HG02884 (cell line): ENCODE data around the gene ALG2.

Experiments
- ATAC-seq: cut with Tn5 transposase; IDR thresholded peaks from one replicate; pipeline ENCODE4 v1.9.1; 2021; ENCODE audit warnings: mild to moderate bottlenecking, moderate library complexity; ENCODE audit not compliant: unreplicated experiment

The ALG2 gene

GRCh38 chr9:99221621-99222415 is at the start of gene ALG2, which contains the start of gene SEC61B:
ALG2 (minus strand) TSS chr9:99221942; CDS start chr9:99221894, 48 bp downstream.
SEC61B (plus strand) TSS chr9:99222282; CDS start chr9:99222364, 82 bp downstream.
- peak; percentile 89 for ATAC-seq

DNA sequence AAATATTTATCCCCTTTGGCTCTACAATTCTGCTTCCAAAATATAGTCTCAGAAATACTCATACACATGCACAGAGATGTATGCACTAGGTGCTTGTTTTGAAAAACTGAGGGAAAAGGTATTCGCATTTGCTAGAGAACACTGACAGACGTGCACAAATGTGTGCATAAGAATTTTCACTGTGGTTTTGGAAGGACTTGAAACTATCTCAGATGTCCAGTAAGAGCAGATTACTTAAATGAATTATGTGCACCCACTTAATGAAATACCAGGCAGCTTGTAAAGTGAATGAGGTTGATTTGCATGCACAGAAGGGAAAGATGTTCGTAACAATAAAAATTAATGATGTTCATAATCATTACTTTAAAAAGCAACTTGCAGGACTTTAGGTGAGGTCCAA is 48.7 kb upstream of the ALG2 start:
- ATAC-seq, result no peak

- ATAC-seq, result no peak
These were observed 47.7 kb upstream of the ALG2 start for GRCh38 chr9:99269416-99269815.

- ATAC-seq, result no peak
These were observed 44.7 kb upstream of the ALG2 start for GRCh38 chr9:99266255-99267023.

DNA sequence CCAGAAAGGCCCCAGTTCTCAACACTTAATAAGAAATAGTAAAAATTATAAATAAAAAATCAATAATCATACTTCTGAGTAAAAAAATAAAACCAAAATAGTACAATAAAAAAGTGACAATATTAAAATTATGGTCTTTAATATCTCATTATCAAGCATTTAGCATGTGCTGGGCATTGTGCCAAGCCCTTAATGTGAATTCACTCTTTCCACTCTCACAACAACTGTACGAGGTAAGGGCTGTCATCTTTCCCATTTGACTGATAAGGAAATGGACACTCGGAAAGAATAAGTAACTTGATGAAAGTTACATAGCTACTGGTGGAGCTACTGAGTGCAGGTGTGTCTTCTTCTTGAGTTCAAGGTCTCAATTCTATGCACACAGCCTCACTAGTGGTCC is 43.9 kb upstream of the ALG2 start:
- ATAC-seq, result no peak

DNA sequence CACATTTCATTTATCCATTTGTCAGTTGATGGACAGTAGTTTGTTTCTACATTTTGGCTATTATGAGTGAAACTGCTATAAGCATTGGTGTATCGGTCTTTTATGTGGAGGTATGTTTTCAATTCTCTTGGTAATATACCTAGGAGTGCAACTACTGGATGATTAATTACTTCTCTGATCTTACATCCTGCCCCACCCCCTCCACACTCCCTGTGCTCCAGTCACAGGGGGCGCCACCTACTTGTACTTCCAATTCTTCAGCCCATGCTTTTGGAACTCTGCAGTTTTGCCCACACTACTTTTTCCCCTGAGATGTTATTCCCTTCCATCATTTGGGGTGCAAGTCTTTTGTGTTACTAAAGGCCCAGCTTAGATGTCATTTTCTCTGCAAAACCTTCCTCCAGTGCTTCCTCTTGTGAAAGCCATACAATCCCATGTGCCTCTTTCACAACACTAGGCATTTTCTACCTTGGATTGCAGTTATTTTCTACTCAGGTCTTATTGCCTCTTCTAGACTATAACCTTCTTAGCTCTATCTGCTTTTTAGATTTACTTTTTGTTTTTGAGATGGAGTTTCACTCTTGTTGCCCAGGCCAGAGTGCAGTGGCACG is 42.4 kb upstream of the ALG2 start:
- ATAC-seq, result no peak

GRCh38 chr9:99262949-99263418 is 41.2 kb upstream of the ALG2 start:
- peak; percentile 67 for ATAC-seq

DNA sequence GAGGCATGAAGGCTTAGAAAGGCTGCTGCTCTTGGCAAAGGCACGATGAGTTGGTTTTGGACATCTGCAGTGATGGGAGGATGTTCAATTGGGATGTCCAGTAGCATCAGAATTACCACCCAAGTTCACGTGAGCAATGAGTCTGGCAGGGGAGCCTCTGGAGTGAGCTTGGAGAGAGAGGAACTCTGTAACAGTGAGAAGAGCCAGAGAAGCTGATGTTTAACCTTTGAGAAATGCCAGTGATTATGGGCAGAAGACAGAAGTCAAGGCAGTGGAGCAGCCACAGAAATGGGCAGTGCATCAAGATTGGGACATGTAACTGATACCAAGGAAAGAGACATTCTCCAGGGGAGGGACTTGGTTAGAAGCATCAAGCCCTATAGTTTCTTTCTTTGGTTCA is 40.2 kb upstream of the ALG2 start:
- ATAC-seq, result no peak

DNA sequence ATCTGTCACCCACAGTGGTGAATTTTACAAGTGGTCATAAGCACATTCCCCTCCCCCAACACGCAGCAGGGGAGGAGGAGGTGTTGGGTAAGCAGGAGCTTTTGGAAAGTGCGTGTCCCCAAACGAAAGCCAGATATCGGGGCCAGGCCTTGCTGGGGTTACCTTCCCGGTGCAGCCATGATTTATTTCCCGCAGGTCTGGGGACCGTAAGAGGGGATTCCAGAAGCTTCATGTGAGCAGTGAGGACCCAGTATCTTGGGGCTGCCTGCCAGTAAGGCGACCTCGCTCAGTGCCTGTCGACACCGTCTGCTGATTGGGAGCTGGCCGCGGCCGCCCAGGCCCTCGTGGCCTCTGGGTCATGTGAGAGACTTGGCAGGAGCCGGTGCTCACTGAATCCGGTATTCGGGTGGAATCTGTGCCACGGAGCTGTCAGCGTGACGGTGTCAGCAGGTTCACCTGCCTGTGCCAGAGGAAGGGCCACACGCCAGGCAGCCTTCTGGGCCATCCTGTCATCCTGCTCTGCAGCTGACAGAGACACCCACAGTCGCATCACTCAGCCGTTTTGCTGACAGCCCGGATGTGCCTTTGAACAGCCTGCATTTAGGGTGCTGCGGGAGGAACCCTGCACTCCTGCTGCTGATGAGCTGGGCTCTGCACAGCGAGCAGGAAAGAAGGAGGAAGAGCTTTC is 37.6 kb upstream of the ALG2 start:
- ATAC-seq, result no peak

DNA sequence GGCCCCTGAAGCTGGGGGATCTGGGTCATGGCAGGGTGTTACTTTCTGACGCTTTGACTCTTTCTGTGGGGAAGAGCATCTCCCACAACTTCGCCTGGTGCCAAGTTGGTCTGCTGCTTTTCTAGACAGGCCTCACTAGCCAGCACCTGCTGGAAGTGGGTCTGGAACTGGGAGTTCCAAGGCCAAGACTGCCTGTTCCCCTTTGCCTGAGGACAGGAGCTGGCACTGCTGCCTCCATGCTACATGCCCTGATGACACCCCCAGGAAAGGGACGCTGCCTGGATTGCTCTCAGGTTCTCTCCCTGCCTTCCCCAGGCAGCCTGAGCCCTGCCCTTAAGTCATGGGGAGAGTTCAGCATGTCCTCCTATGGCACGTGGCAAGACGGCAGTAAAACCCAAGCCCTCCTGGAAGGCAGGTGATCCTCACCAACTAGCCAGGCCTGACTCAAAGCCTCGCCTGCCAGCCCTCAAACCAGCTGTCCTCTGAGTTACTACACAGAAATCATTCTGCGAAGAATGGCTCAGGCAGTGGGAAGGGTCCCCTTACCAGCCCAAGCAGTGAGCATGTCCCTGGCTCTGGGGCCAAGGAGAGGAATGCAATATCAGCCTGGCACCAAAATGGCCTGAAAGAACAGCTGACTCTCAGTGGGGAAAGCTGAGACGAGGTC is 36.1 kb upstream of the ALG2 start:
- ATAC-seq, result no peak

- no peak for ATAC-seq
These were observed 33.9 kb upstream of the ALG2 start for GRCh38 chr9:99255651-99256050.

- peak; percentile 81 for ATAC-seq
These were observed 32.2 kb upstream of the ALG2 start for GRCh38 chr9:99253772-99254431.

- peak; percentile 40 for ATAC-seq
These were observed 31.4 kb upstream of the ALG2 start for GRCh38 chr9:99253134-99253533.

GRCh38 chr9:99251157-99251556 is 29.4 kb upstream of the ALG2 start:
- ATAC-seq, result no peak

DNA sequence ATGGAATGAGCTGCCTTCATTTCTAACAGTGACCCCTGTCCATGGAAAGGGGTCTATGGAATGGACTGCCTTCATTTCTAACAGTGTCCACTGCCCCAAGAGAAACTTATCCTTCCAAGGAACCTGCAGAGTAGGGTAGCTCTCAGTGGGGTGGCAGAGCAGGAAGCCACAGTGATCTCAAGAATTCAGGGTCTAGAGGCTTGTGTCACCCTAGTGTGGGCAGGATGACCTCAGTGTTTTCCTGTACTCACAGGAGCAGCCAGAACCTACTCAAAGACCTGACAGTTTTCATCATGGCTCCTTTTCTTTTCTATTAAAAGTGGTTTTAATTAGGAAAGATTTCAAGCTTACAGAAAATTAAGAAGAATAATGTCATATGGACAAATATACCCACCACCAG is 27.9 kb upstream of the ALG2 start:
- ATAC-seq, result no peak

- ATAC-seq, result peak; percentile 95
These were observed 22.9 kb upstream of the ALG2 start for GRCh38 chr9:99244344-99245260.

DNA sequence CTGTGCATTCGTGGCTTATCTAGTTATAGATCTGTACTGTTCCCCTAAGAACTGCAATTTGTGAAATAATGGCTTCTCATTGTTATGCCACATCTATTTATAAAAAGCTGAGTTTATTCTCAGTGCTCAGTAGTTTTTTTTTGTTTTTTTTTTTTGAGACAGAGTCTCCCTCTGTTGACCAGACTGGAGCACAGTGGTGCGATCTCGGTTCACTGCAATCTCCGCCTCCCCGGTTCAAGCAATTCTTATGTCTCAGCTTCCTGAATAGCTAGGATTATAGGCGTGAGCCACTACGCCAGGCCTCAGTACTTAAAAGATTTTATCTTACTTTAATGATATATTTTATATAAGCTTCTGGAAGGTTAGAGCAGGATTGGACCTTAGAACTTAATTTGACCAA is 19.4 kb upstream of the ALG2 start:
- ATAC-seq, result no peak

- ATAC-seq, result no peak
These were observed 17.8 kb upstream of the ALG2 start for GRCh38 chr9:99239341-99240060.
